Measurements from ENCODE around the gene MAEL. TPM values are rescaled to one million over a fixed set of nuclear protein-coding genes. Genes with fewer than 3 reads are reported as not detected.
A peak's percentile ranks its signal among the peaks of the same experiment; 100 is the strongest.

MAEL gene
- total RNA-seq, 3 donors from 2014 or later (not counting 1 experiment from before 2014, with no cell fraction given), result 0.19 TPM; not detected in 2

GRCh38 chr1:167056529-167057231, 67.6 kb downstream of the MAEL start:
- no peak for TF ChIP-seq CTCF (IDR thresholded peaks at IDR 0.05)
- DNase-seq (no peak), ATAC-seq (no peak)
- Histone ChIP-seq H3K9me3 (ENCODE audit: control insufficient read depth, insufficient read depth, low read length) (no peaks in the 10 kb centered on the region), H3K27me3 (ENCODE audit: control insufficient read depth, insufficient read depth, low read length) (no peaks in the 10 kb centered on the region), H3K4me3 (ENCODE audit: low read length) (no peak overlapping the region), H3K27ac (ENCODE audit: low read length) (no peak overlapping the region), H3K36me3 (ENCODE audit: control insufficient read depth, insufficient read depth, low read length) (no peaks in the 10 kb centered on the region), H3K4me1 (ENCODE audit: control insufficient read depth, insufficient read depth, low read length) (peaks cover 30% of the 10 kb centered on the region)
- no peaks in the 10 kb centered on the region for H3K9me3 Mint-ChIP-seq
- 63% methylated on average over 10 of the region's 10 CpGs for WGBS (ENCODE audit: insufficient coverage)
- H3K36me3 Mint-ChIP-seq, result no peaks in the 10 kb centered on the region
- intact Hi-C loops (cut with micrococcal nuclease), result loop anchor here (5.0 kb wide), 1 partner anchor 1129 kb away; no protein-coding TSS in a partner anchor
- no peak overlapping the region for H3K4me3 Mint-ChIP-seq
- peaks cover 7 to 28% of the 10 kb centered on the region in 2 donors for H3K4me1 Mint-ChIP-seq
- peaks cover 0 to 3% of the 10 kb centered on the region in 2 donors for H3K27me3 Mint-ChIP-seq (ENCODE audit: low read depth in 2 of 2)
- H3K27ac Mint-ChIP-seq, result no peak overlapping the region

GRCh38 chr1:167057241-167057688, 68.2 kb downstream of the MAEL start:
- H3K4me1 Mint-ChIP-seq, result peaks cover 7 to 28% of the 10 kb centered on the region in 2 donors
- H3K36me3 Mint-ChIP-seq, result no peaks in the 10 kb centered on the region
- no peaks in the 10 kb centered on the region for H3K9me3 ChIP-seq (ENCODE audit: control insufficient read depth, insufficient read depth, low read length)
- TF ChIP-seq CTCF (IDR thresholded peaks at IDR 0.05), result no peak
- no peak overlapping the region for H3K27ac ChIP-seq (ENCODE audit: low read length)
- intact Hi-C loops (cut with micrococcal nuclease), result loop anchor here (5.0 kb wide), 1 partner anchor 1130 kb away; no protein-coding TSS in a partner anchor
- peaks cover 30% of the 10 kb centered on the region for H3K4me1 ChIP-seq (ENCODE audit: control insufficient read depth, insufficient read depth, low read length)
- H3K4me3 ChIP-seq (ENCODE audit: low read length), result no peak overlapping the region
- peaks cover 0 to 3% of the 10 kb centered on the region in 2 donors for H3K27me3 Mint-ChIP-seq (ENCODE audit: low read depth in 2 of 2)
- no peak for DNase-seq
- no peaks in the 10 kb centered on the region for H3K9me3 Mint-ChIP-seq
- WGBS (ENCODE audit: insufficient coverage), result 51% methylated on average over 6 of the region's 6 CpGs
- ATAC-seq, result peak in 2 of 3 donors; percentile 17 to 39
- H3K36me3 ChIP-seq (ENCODE audit: control insufficient read depth, insufficient read depth, low read length), result no peaks in the 10 kb centered on the region
- no peaks in the 10 kb centered on the region for H3K27me3 ChIP-seq (ENCODE audit: control insufficient read depth, insufficient read depth, low read length)
- H3K4me3 Mint-ChIP-seq, result no peak overlapping the region
- no peak overlapping the region for H3K27ac Mint-ChIP-seq

- TF ChIP-seq CTCF (IDR thresholded peaks at IDR 0.05), result peak; percentile 95
- no peak overlapping the region for H3K27ac ChIP-seq (ENCODE audit: low read length)
- peak; percentile 63 to 81 (median 77) for ATAC-seq
- WGBS (ENCODE audit: insufficient coverage), result 24% methylated on average over 17 of the region's 17 CpGs
- Mint-ChIP-seq H3K9me3 (no peaks in the 10 kb centered on the region), H3K4me3 (no peak overlapping the region), H3K27ac (peak overlapping the region in 1 of 2 donors; percentile 2), H3K4me1 (peaks cover 7 to 23% of the 10 kb centered on the region in 2 donors), H3K36me3 (no peaks in the 10 kb centered on the region), H3K27me3 (ENCODE audit: low read depth in 2 of 2) (peaks cover 0 to 3% of the 10 kb centered on the region in 2 donors)
- intact Hi-C loops (cut with micrococcal nuclease), result loop anchor here (1.0 to 5.0 kb wide), 2 partner anchors 149 to 1132 kb away; no protein-coding TSS in a partner anchor
- H3K4me3 ChIP-seq (ENCODE audit: low read length), result no peak overlapping the region
- DNase-seq, result peak; percentile 72 to 84
- no peaks in the 10 kb centered on the region for H3K9me3 ChIP-seq (ENCODE audit: control insufficient read depth, insufficient read depth, low read length)
- no peaks in the 10 kb centered on the region for H3K36me3 ChIP-seq (ENCODE audit: control insufficient read depth, insufficient read depth, low read length)
- no peaks in the 10 kb centered on the region for H3K27me3 ChIP-seq (ENCODE audit: control insufficient read depth, insufficient read depth, low read length)
- peaks cover 24% of the 10 kb centered on the region for H3K4me1 ChIP-seq (ENCODE audit: control insufficient read depth, insufficient read depth, low read length)
Measured at GRCh38 chr1:167059045-167059808, 70.1 kb downstream of the MAEL start.

Measured in natural killer cell (primary cell).